Measurements from ENCODE around the gene ZNF491. TPM values are rescaled to one million over a fixed set of nuclear protein-coding genes. Genes with fewer than 3 reads are reported as not detected.

ZNF491 gene
- total and polyA plus RNA-seq, 9 of the 15 experiments (the other 6 are each of a cell fraction or from before 2014, with no cell fraction given), result 0.19 to 0.95 (median 0.39) TPM; not detected in 1

- TF ChIP-seq ZBTB40 (IDR thresholded peaks at IDR 0.05), result 0 out of 2 replicates have a peak, but pooled peaks have one; percentile 28
- no peak for TF ChIP-seq ZBTB40 (CRISPR knock-in tag; IDR thresholded peaks at IDR 0.05)
- no peak for TF ChIP-seq BRD9 (IDR thresholded peaks at IDR 0.05; ENCODE audit: low read depth, partially characterized antibody)
- TF ChIP-seq SP1 (CRISPR knock-in tag; IDR thresholded peaks at IDR 0.05), result peak; percentile 96
- no peak for TF ChIP-seq MAFG (tag; conservative IDR thresholded peaks at IDR 0.05)
- TF ChIP-seq POLR2G (IDR thresholded peaks at IDR 0.05; ENCODE audit: low read depth, low read length), result peak; percentile 97
- TF ChIP-seq RBM25 (IDR thresholded peaks at IDR 0.05; ENCODE audit: low read depth, low read length, severe bottlenecking), result peak; percentile 36
- no peak for TF ChIP-seq ZNF197 (CRISPR knock-in tag; IDR thresholded peaks at IDR 0.05; ENCODE audit: low read depth)
- no peak for TF ChIP-seq JUND (IDR thresholded peaks at IDR 0.05; ENCODE audit: borderline replicate concordance, low read depth, low read length)
- no peak for TF ChIP-seq JUND (tag; IDR thresholded peaks at IDR 0.05; ENCODE audit: borderline replicate concordance, low read depth, low read length)
- TF ChIP-seq NFATC3 (IDR thresholded peaks at IDR 0.05), result no peak
- TF ChIP-seq CEBPG (CRISPR knock-in tag; IDR thresholded peaks at IDR 0.05), result no peak
- TF ChIP-seq CEBPG (tag; conservative IDR thresholded peaks at IDR 0.05 in 1 of 2, IDR thresholded peaks at IDR 0.05 in 1 of 2), result no peak
- no peak for TF ChIP-seq EHMT2 (IDR thresholded peaks at IDR 0.05)
- no peak for TF ChIP-seq ZNF699 (CRISPR knock-in tag; IDR thresholded peaks at IDR 0.05; ENCODE audit: insufficient replicate concordance)
- TF ChIP-seq POLR3G (IDR thresholded peaks at IDR 0.05; ENCODE audit: extremely low read depth, insufficient read length, insufficient replicate concordance), result no peak
- no peak for TF ChIP-seq SPI1 (IDR thresholded peaks at IDR 0.05; ENCODE audit: borderline replicate concordance, low read depth, low read length)
These were observed 15.8 kb downstream of the ZNF491 start, which contains the start of gene ZNF440 (continued) for GRCh38 chr19:11814029-11814699.

All from K562 (cell line).